Measurements from ENCODE around the gene GRK6. TPM values are rescaled to one million over a fixed set of nuclear protein-coding genes. Genes with fewer than 3 reads are reported as not detected.
A peak's percentile ranks its signal among the peaks of the same experiment; 100 is the strongest.

The GRK6 gene
- total RNA-seq, 1 donor from 2014 or later, result 59.4 TPM

DNA sequence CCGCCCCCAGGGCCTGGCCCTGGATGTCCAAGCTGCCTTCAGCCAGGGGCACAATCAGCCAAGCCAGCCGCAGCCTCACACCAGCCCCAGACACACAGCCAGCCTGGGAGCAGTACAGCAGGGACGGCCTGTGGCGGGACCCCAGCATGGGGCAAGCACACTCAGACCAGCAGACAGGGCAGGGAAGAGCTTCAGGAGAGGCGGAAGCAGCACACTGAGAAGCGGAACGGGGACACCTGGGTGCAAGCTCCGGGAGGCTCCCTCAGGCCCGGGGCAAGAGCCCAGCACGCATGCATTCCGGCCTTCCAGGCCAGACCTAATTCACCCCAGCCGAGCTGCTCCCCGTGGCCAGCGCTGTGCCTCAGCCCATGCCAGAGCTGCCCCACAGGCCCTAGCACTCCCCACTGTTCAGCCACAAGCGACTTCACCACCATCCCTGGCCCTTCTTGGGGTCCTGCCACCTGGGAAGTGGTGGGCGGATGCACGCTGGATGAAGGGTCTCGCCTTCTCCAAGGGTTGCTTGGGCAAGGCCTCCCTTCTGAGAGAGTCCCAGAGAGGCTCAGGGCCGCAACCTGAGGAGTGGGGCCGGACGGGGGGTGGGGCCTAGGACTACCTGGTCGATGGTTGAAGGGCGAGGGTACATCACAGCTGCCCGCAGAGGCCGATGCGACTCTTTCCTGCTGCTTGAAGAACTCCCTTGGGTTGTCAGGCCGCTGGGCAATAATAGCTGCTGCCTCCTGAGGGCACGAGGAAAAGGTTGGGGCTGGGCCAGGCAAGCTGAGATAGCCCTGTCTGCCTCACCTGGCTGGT is 33.5 kb downstream of the GRK6 start:
- ATAC-seq, result no peak
- peaks cover 33% of the 10 kb centered on the region for H3K4me1 ChIP-seq
- H3K36me3 ChIP-seq, result peaks cover 19% of the 10 kb centered on the region

GRCh38 chr5:177462021-177462670 is 35.7 kb downstream of the GRK6 start:
- peak; percentile 37 to 38 for ATAC-seq
- Histone ChIP-seq H3K4me1 (peaks cover 13% of the 10 kb centered on the region), H3K27ac (peak overlapping the region; percentile 58)

More for the DNA sequence above, 33.5 kb downstream of the GRK6 start:
- no peak overlapping the region for H3K4me3 ChIP-seq
- H3K9me3 ChIP-seq, result no peaks in the 10 kb centered on the region
- no peak overlapping the region for H3K27ac ChIP-seq
- intact Hi-C loops (cut with DNase I), result loop anchor here (10.0 kb wide), 1 partner anchor 55 kb away; the partner anchor contains the start of genes F12 and PFN3
- H3K27me3 ChIP-seq (ENCODE audit: low read depth), result no peaks in the 10 kb centered on the region
- TF ChIP-seq, protein P1, sequence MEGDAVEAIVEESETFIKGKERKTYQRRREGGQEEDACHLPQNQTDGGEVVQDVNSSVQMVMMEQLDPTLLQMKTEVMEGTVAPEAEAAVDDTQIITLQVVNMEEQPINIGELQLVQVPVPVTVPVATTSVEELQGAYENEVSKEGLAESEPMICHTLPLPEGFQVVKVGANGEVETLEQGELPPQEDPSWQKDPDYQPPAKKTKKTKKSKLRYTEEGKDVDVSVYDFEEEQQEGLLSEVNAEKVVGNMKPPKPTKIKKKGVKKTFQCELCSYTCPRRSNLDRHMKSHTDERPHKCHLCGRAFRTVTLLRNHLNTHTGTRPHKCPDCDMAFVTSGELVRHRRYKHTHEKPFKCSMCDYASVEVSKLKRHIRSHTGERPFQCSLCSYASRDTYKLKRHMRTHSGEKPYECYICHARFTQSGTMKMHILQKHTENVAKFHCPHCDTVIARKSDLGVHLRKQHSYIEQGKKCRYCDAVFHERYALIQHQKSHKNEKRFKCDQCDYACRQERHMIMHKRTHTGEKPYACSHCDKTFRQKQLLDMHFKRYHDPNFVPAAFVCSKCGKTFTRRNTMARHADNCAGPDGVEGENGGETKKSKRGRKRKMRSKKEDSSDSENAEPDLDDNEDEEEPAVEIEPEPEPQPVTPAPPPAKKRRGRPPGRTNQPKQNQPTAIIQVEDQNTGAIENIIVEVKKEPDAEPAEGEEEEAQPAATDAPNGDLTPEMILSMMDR (IDR thresholded peaks at IDR 0.05), result no peak
- DNase-seq, result no peak

GRCh38 chr5:177465044-177465443 is 38.6 kb downstream of the GRK6 start:
- no peak for DNase-seq
- Histone ChIP-seq H3K27ac (no peak overlapping the region), H3K4me1 (peaks cover 11% of the 10 kb centered on the region), H3K36me3 (peaks cover 34% of the 10 kb centered on the region), H3K9me3 (no peaks in the 10 kb centered on the region), H3K4me3 (no peak overlapping the region), H3K27me3 (ENCODE audit: low read depth) (no peaks in the 10 kb centered on the region)
- TF ChIP-seq, protein P1 (IDR thresholded peaks at IDR 0.05), result no peak
- intact Hi-C loops (cut with DNase I), result no loop called here
- ATAC-seq, result no peak

More at GRCh38 chr5:177462021-177462670, 35.7 kb downstream of the GRK6 start:
- DNase-seq, result peak; percentile 62
- H3K9me3 ChIP-seq, result no peaks in the 10 kb centered on the region
- no peaks in the 10 kb centered on the region for H3K27me3 ChIP-seq (ENCODE audit: low read depth)
- TF ChIP-seq, protein P1 (IDR thresholded peaks at IDR 0.05), result no peak
- intact Hi-C loops (cut with DNase I), result no loop called here
- H3K4me3 ChIP-seq, result no peak overlapping the region
- peaks cover 38% of the 10 kb centered on the region for H3K36me3 ChIP-seq

DNA sequence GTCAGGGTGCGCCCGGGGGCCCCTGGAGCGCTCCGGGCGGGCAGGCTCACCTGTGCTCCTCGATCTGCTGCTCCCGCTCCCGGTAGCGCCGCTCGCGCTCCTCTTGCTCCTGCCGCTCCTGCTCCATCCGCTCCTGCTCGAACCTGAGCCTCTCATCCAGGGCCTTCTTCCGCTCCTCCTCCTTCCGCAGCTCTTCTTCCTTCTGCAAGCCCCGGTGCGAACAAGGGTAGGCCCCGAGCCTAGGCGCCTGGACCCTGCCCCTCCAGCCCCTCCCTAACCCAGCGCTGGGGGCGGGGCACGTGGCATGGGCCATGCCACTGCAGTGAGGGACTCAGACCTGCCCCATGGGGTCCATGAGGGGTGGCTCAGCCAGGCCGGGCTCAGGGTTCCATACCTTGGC is 40.4 kb downstream of the GRK6 start:
- TF ChIP-seq, protein P1 (IDR thresholded peaks at IDR 0.05), result no peak
- peaks cover 29% of the 10 kb centered on the region for H3K36me3 ChIP-seq
- peaks cover 1% of the 10 kb centered on the region for H3K27me3 ChIP-seq (ENCODE audit: low read depth)
- H3K4me3 ChIP-seq, result no peak overlapping the region
- H3K27ac ChIP-seq, result no peak overlapping the region
- intact Hi-C loops (cut with DNase I), result no loop called here
- peaks cover 13% of the 10 kb centered on the region for H3K4me1 ChIP-seq
- H3K9me3 ChIP-seq, result no peaks in the 10 kb centered on the region
- DNase-seq (no peak), ATAC-seq (no peak)

DNA sequence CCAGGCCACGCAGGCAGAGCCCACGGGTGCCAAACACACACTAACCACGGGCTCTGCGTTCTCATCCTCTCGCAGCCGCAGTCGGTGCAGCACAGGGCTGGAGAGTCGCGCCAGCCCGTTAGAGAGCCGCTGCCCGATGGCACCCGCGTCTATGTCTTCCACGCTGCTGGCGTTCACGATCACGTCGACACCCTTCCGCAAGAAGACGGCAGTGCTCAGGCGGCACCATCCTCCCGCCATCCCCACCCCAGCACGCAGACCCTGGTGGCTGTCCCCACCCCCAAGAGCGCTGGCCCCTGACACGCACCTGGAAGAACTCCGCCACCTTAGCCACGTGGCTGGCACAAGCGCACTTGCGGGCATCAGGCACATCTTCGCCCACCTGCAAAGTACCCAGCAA is 41.0 kb downstream of the GRK6 start:
- Histone ChIP-seq H3K4me1 (peaks cover 13% of the 10 kb centered on the region), H3K27ac (no peak overlapping the region), H3K27me3 (ENCODE audit: low read depth) (peaks cover 7% of the 10 kb centered on the region), H3K9me3 (no peaks in the 10 kb centered on the region), H3K4me3 (no peak overlapping the region), H3K36me3 (peaks cover 29% of the 10 kb centered on the region)
- TF ChIP-seq, protein P1 (IDR thresholded peaks at IDR 0.05), result no peak
- DNase-seq, result no peak
- intact Hi-C loops (cut with DNase I), result no loop called here
- no peak for ATAC-seq

Data from lower lobe of right lung (tissue), 2 donors.